Peyer's patch (tissue), 4 donors: ENCODE results near the gene PRR27. TPM values are rescaled to one million over a fixed set of nuclear protein-coding genes. Genes with fewer than 3 reads are reported as not detected.

Source experiments
- DNase-seq, 3 donors: peaks; one replicate each; pipeline ENCODE4 v3.0.0-alpha.2; 2017 to 2019
- H3K27ac ChIP-seq, 4 donors: fragments of 200-600 bp; sonication (generic); one replicate each; pipeline ENCODE4 v1.5.1; 2016 to 2019
- H3K27me3 ChIP-seq, 2 donors: fragments of 200-600 bp; sonication (generic); one replicate each; pipeline ENCODE4 v1.5.1; 2019
- H3K36me3 ChIP-seq, 3 donors: fragments of 200-600 bp; sonication (generic); one replicate each; pipeline ENCODE4 v1.5.1; 2016 to 2019
- H3K4me1 ChIP-seq, 4 donors: fragments of 200-600 bp; sonication (generic); one replicate each; pipeline ENCODE4 v1.5.1; 2016 to 2019
- H3K4me3 ChIP-seq, 4 donors: fragments of 200-600 bp; sonication (generic); 1 replicate in 3 of 4; 2 replicates in 1 of 4; pipeline ENCODE4 v1.5.1; 2016 to 2019; ENCODE audit warnings: mild to moderate bottlenecking in 1 of 4
- H3K9me3 ChIP-seq, 4 donors: fragments of 200-600 bp; sonication (generic); one replicate each; pipeline ENCODE4 v1.5.1; 2016 to 2019; ENCODE audit warnings: mild to moderate bottlenecking in 1 of 4
- POLR2A ChIP-seq, 2 donors: fragments of 450-650 bp; IDR thresholded peaks; one replicate each; pipeline ENCODE4 v1.5.1; 2017; ENCODE audit warnings: antibody characterized with exemption in 2 of 2, mild to moderate bottlenecking in 2 of 2, moderate library complexity in 2 of 2
- total RNA-seq, 4 donors: library from RNA; depleted of rRNA; stranded (reverse); fragments of >200 nt; gene quantifications; one replicate each; pipeline ENCODE4 v1.1.0, GENCODE V29; 2016
- TF ChIP-seq, protein P1 (sequence below), 6 experiments: fragments of 450-650 bp in 4 of 6; fragments of 200-600 bp in 2 of 6; sonication (generic) in 1 of 6; IDR thresholded peaks; one replicate each; pipeline ENCODE4 v1.5.1; 2017 to 2019; ENCODE audit warnings: antibody characterized with exemption in 6 of 6, mild to moderate bottlenecking in 3 of 6, moderate library complexity in 1 of 6

Gene PRR27
- total RNA-seq, 4 donors from 2014 or later, result not detected

DNA sequence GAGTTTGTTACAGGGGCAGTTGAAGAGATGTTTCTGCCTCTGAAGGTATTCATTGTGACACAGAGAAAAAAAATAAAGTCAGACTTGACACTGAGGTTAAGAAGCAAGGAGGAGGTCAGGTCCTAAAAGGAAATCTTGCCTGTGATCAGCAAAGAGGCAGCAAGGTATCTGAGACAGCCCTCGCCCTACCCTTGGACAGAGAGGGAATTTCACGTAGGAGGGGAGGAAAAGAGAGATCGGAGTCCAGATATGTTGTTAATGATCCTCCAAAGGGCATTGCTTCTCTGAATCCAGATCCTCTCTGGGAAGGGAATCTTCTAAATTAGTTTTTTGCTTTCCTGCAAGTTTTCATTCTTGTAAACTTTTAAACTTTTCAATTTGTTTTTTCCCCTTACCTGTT is 15.3 kb upstream of the PRR27 start:
- no peak for DNase-seq
- H3K4me1 ChIP-seq, result no peaks in the 10 kb centered on the region
- H3K4me3 ChIP-seq, result no peak overlapping the region
- H3K27me3 ChIP-seq, result no peaks in the 10 kb centered on the region
- H3K9me3 ChIP-seq, result no peaks in the 10 kb centered on the region
- H3K36me3 ChIP-seq, result no peaks in the 10 kb centered on the region
- H3K27ac ChIP-seq, result no peak overlapping the region
- TF ChIP-seq, protein P1, sequence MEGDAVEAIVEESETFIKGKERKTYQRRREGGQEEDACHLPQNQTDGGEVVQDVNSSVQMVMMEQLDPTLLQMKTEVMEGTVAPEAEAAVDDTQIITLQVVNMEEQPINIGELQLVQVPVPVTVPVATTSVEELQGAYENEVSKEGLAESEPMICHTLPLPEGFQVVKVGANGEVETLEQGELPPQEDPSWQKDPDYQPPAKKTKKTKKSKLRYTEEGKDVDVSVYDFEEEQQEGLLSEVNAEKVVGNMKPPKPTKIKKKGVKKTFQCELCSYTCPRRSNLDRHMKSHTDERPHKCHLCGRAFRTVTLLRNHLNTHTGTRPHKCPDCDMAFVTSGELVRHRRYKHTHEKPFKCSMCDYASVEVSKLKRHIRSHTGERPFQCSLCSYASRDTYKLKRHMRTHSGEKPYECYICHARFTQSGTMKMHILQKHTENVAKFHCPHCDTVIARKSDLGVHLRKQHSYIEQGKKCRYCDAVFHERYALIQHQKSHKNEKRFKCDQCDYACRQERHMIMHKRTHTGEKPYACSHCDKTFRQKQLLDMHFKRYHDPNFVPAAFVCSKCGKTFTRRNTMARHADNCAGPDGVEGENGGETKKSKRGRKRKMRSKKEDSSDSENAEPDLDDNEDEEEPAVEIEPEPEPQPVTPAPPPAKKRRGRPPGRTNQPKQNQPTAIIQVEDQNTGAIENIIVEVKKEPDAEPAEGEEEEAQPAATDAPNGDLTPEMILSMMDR (IDR thresholded peaks at IDR 0.05), result no peak
- TF ChIP-seq POLR2A (IDR thresholded peaks at IDR 0.05), result no peak

DNA sequence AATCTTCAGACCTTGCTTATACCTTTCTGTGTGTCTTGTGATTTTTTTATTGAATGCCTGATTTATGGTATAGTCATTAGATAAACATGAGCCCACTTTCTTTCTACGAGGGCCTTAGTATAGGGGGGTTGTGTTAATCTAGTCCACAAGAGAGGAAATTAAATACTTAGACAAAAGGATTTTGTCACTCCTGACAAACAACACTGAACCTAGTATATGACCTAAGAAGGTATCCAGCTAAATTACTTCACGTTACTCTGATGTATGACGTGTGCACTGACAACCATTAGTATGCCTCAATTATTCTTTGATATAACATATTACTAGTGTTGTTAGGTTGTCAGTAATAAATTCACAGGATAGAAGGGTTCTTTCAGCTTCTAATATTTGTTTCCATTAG is 2.8 kb upstream of the PRR27 start:
- no peaks in the 10 kb centered on the region for H3K4me1 ChIP-seq
- H3K9me3 ChIP-seq, result no peaks in the 10 kb centered on the region
- no peak overlapping the region for H3K4me3 ChIP-seq
- H3K36me3 ChIP-seq, result no peaks in the 10 kb centered on the region
- no peak for TF ChIP-seq POLR2A (IDR thresholded peaks at IDR 0.05)
- TF ChIP-seq, protein P1 (IDR thresholded peaks at IDR 0.05), result no peak
- no peaks in the 10 kb centered on the region for H3K27me3 ChIP-seq
- no peak overlapping the region for H3K27ac ChIP-seq
- DNase-seq, result no peak

DNA sequence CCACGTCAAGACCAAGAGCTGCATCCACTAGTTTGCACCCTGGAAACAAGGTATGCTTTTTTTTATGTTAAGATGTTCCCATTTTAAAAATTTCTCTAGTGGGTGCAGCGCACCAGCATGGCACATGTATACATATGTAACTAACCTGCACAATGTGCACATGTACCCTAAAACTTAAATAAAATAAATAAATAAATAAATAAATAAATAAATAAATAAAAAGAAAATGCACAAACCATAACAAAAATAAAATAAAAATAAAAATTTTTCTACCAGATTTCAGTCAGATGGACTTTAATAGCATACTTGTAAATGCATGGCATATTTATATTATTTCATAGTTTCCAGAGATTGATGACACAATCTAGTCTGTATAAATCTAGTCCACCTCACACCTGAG is 1.9 kb upstream of the PRR27 start:
- DNase-seq, result no peak
- Histone ChIP-seq H3K36me3 (no peaks in the 10 kb centered on the region), H3K4me1 (no peaks in the 10 kb centered on the region), H3K27ac (no peak overlapping the region), H3K27me3 (no peaks in the 10 kb centered on the region), H3K9me3 (no peaks in the 10 kb centered on the region), H3K4me3 (no peak overlapping the region)
- no peak for TF ChIP-seq POLR2A (IDR thresholded peaks at IDR 0.05)
- TF ChIP-seq, protein P1 (IDR thresholded peaks at IDR 0.05), result no peak

DNA sequence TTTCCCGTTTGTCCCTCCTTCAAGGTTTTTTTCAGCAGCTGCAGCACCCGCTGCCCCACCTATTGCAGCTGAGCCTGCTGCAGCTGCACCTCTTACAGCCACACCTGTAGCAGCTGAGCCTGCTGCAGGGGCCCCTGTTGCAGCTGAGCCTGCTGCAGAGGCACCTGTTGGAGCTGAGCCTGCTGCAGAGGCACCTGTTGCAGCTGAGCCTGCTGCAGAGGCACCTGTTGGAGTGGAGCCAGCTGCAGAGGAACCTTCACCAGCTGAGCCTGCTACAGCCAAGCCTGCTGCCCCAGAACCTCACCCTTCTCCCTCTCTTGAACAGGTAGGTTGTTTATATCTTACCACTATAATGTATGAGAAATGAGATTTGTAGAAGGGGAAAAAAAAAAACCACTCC is 4.5 kb downstream of the PRR27 start:
- no peaks in the 10 kb centered on the region for H3K36me3 ChIP-seq
- no peaks in the 10 kb centered on the region for H3K9me3 ChIP-seq
- H3K27me3 ChIP-seq, result no peaks in the 10 kb centered on the region
- H3K27ac ChIP-seq, result no peak overlapping the region
- peak in 1 of 3 donors; percentile 38 for DNase-seq
- H3K4me3 ChIP-seq, result no peak overlapping the region
- H3K4me1 ChIP-seq, result no peaks in the 10 kb centered on the region
- TF ChIP-seq, protein P1 (IDR thresholded peaks at IDR 0.05), result no peak
- TF ChIP-seq POLR2A (IDR thresholded peaks at IDR 0.05), result no peak

DNA sequence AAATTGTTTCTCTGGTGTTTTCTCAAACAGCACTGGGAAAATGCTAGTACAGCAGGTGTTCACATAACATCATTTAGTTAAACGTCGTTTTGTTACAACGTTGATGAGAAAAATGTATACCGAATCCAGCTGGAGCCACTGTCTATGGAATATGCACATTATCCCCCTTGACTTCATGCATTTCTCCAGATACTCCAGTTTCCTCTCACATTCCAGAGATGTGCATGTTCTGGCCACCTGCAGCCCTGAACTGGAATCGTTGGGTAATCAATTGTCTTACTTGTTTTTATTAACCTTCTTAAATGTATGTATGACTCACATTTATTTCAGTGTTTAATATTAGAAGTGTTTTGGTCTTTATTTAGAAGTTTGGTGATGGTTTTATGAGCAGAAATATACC is 23.1 kb downstream of the PRR27 start:
- DNase-seq, result no peak
- Histone ChIP-seq H3K4me1 (no peaks in the 10 kb centered on the region), H3K36me3 (no peaks in the 10 kb centered on the region), H3K27ac (no peak overlapping the region), H3K9me3 (no peaks in the 10 kb centered on the region), H3K27me3 (no peaks in the 10 kb centered on the region), H3K4me3 (no peak overlapping the region)
- TF ChIP-seq, protein P1 (IDR thresholded peaks at IDR 0.05), result no peak
- TF ChIP-seq POLR2A (IDR thresholded peaks at IDR 0.05), result no peak

DNA sequence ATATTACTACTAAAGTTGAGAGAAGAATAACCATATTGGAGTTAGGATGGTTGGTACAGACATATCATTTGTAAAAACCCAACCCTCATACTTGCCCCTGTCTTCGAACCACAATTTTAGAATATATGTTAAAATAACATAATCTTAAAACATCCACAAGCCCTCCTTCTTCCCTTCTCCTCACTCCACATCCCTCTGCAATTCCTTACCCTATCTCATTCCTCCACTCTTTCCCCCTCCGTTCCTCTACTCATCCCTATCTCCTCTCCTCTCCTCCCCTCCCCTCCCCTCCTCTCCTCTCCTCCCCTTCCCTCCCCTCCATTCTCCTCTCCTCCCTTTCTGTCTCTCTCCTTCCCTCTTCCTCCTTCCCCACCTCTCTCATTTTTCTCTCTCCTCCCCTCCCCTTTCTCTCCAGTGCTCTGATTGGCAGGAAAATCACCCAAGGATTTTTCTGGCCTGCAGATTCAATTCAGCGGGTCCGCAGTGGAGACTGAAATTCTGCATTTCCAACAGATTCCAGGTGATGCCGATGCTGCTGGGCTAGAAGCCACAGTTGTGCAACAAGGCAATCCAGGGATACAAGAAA is 24.1 kb downstream of the PRR27 start:
- no peaks in the 10 kb centered on the region for H3K9me3 ChIP-seq
- no peak overlapping the region for H3K4me3 ChIP-seq
- no peak for TF ChIP-seq POLR2A (IDR thresholded peaks at IDR 0.05)
- TF ChIP-seq, protein P1 (IDR thresholded peaks at IDR 0.05), result no peak

More for the DNA sequence above, 24.1 kb downstream of the PRR27 start:
- DNase-seq, result no peak
- no peak overlapping the region for H3K27ac ChIP-seq
- no peaks in the 10 kb centered on the region for H3K36me3 ChIP-seq
- no peaks in the 10 kb centered on the region for H3K4me1 ChIP-seq
- no peaks in the 10 kb centered on the region for H3K27me3 ChIP-seq
